ENCODE measurements around the gene ATAT1. TPM values are rescaled to one million over a fixed set of nuclear protein-coding genes. Genes with fewer than 3 reads are reported as not detected.

The ATAT1 gene
- total and polyA plus RNA-seq, 9 of the 15 experiments (the other 6 are each of a cell fraction or from before 2014, with no cell fraction given): 0.65 to 5.8 (median 1.6) TPM

- TF ChIP-seq RCOR1 (IDR thresholded peaks at IDR 0.05; ENCODE audit: borderline replicate concordance in 1 of 2, low read depth in 2 of 2, low read length in 2 of 2): no peak
- no peak for TF ChIP-seq MBD2 (IDR thresholded peaks at IDR 0.05; ENCODE audit: borderline replicate concordance, low read depth)
- TF ChIP-seq ZNF3 (CRISPR knock-in tag; IDR thresholded peaks at IDR 0.05): peak; percentile 35; the same call in 1 of the 2 replicates
- no peak for TF ChIP-seq ZC3H4 (CRISPR knock-in tag; IDR thresholded peaks at IDR 0.05; ENCODE audit: borderline replicate concordance)
- TF ChIP-seq NRF1 (conservative IDR thresholded peaks at IDR 0.05 in 1 of 2, IDR thresholded peaks at IDR 0.05 in 1 of 2): no peak
- 0 out of 2 replicates have a peak, but pooled peaks have one; percentile 15 for TF ChIP-seq ZEB2 (IDR thresholded peaks at IDR 0.05)
- TF ChIP-seq SMAD4 (CRISPR knock-in tag; conservative IDR thresholded peaks at IDR 0.05): no peak
- TF ChIP-seq JUNB (CRISPR knock-in tag; conservative IDR thresholded peaks at IDR 0.05): 0 out of 2 replicates have a peak, but pooled peaks have one; percentile 23
- TF ChIP-seq RBM22 (IDR thresholded peaks at IDR 0.05; ENCODE audit: low read depth, low read length, poor library complexity, severe bottlenecking): no peak
- TF ChIP-seq ZNF75A (CRISPR knock-in tag; IDR thresholded peaks at IDR 0.05): no peak
- TF ChIP-seq GABPB2 (CRISPR knock-in tag; conservative IDR thresholded peaks at IDR 0.05): peak; percentile 85
- TF ChIP-seq, protein P1, sequence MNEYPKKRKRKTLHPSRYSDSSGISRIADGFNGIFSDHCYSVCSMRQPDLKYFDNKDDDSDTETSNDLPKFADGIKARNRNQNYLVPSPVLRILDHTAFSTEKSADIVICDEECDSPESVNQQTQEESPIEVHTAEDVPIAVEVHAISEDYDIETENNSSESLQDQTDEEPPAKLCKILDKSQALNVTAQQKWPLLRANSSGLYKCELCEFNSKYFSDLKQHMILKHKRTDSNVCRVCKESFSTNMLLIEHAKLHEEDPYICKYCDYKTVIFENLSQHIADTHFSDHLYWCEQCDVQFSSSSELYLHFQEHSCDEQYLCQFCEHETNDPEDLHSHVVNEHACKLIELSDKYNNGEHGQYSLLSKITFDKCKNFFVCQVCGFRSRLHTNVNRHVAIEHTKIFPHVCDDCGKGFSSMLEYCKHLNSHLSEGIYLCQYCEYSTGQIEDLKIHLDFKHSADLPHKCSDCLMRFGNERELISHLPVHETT (CRISPR knock-in tag; conservative IDR thresholded peaks at IDR 0.05 in 1 of 2, IDR thresholded peaks at IDR 0.05 in 1 of 2): no peak
- no peak for TF ChIP-seq CHD1 (IDR thresholded peaks at IDR 0.05; ENCODE audit: low read length)
- peak; percentile 90 for TF ChIP-seq HBP1 (CRISPR knock-in tag; IDR thresholded peaks at IDR 0.05)
- no peak for TF ChIP-seq CLOCK (CRISPR knock-in tag; IDR thresholded peaks at IDR 0.05; ENCODE audit: borderline replicate concordance)
- TF ChIP-seq, protein P2, sequence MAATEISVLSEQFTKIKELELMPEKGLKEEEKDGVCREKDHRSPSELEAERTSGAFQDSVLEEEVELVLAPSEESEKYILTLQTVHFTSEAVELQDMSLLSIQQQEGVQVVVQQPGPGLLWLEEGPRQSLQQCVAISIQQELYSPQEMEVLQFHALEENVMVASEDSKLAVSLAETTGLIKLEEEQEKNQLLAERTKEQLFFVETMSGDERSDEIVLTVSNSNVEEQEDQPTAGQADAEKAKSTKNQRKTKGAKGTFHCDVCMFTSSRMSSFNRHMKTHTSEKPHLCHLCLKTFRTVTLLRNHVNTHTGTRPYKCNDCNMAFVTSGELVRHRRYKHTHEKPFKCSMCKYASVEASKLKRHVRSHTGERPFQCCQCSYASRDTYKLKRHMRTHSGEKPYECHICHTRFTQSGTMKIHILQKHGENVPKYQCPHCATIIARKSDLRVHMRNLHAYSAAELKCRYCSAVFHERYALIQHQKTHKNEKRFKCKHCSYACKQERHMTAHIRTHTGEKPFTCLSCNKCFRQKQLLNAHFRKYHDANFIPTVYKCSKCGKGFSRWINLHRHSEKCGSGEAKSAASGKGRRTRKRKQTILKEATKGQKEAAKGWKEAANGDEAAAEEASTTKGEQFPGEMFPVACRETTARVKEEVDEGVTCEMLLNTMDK (IDR thresholded peaks at IDR 0.05; ENCODE audit: borderline replicate concordance, insufficient read depth, low read depth, low read length, poor library complexity, severe bottlenecking): no peak
- 0 out of 2 replicates have a peak, but pooled peaks have one; percentile 13 for TF ChIP-seq NCOA6 (IDR thresholded peaks at IDR 0.05)
- peak; percentile 88 for TF ChIP-seq ZNF717 (CRISPR knock-in tag; IDR thresholded peaks at IDR 0.05)
- TF ChIP-seq TOE1 (IDR thresholded peaks at IDR 0.05; ENCODE audit: borderline replicate concordance): peak; percentile 27; the same call in 1 of the 2 replicates
- TF ChIP-seq TOE1 (CRISPR knock-in tag; IDR thresholded peaks at IDR 0.05; ENCODE audit: borderline replicate concordance, low read depth): no peak
Observed at GRCh38 chr6:30614044-30614842, 12.4 kb upstream of the ATAT1 start (continued).

All from K562 (cell line).